ENCODE data around the gene LAMC3.

- TF ChIP-seq POLR2A (IDR thresholded peaks at IDR 0.05; ENCODE audit: low read length), result no peak
- no peak for TF ChIP-seq GATA1 (IDR thresholded peaks at IDR 0.05; ENCODE audit: low read depth, low read length)
These were observed 71.6 kb downstream of the LAMC3 start for GRCh38 chr9:131080589-131080988.

Measured in erythroblast (primary cell).